GM18951 (cell line): ENCODE measurements around the gene CD244.

ENCODE experiments used
- POLR2A ChIP-seq: IDR thresholded peaks from 4 replicates; pipeline ENCODE4 v1.6.1; 2011; ENCODE audit warnings: mild to moderate bottlenecking; ENCODE audit not compliant: insufficient read length, insufficient read depth; ENCODE audit errors: extremely low read depth
- in situ Hi-C: fragments of 300-500 bp; cut with MboI; formaldehyde crosslinking; loops from one replicate; pipeline ENCODE4 v1.12.0; 2022; ENCODE audit warnings: low sequenced_read_pairs, mixed read lengths, inconsistent platforms; ENCODE audit not compliant: unreplicated experiment

Gene CD244

GRCh38 chr1:160827418-160827817 lies 35.3 kb downstream of the CD244 start:
- in situ Hi-C loops, result no loop called here
- TF ChIP-seq POLR2A, result no peak

GRCh38 chr1:160826546-160826945 lies 36.1 kb downstream of the CD244 start:
- no peak for TF ChIP-seq POLR2A
- in situ Hi-C loops, result no loop called here

GRCh38 chr1:160823296-160823695 lies 39.4 kb downstream of the CD244 start:
- in situ Hi-C loops, result no loop called here

GRCh38 chr1:160821627-160822026 lies 41.1 kb downstream of the CD244 start:
- in situ Hi-C loops, result no loop called here
- no peak for TF ChIP-seq POLR2A

More at GRCh38 chr1:160823296-160823695, 39.4 kb downstream of the CD244 start:
- TF ChIP-seq POLR2A, result no peak

GRCh38 chr1:160819186-160819585 lies 43.5 kb downstream of the CD244 start:
- in situ Hi-C loops, result no loop called here
- no peak for TF ChIP-seq POLR2A

- in situ Hi-C loops, result no loop called here
Observed at GRCh38 chr1:160818207-160818937, 44.3 kb downstream of the CD244 start.

GRCh38 chr1:160814856-160815255 lies 47.8 kb downstream of the CD244 start:
- TF ChIP-seq POLR2A, result no peak

More at GRCh38 chr1:160818207-160818937, 44.3 kb downstream of the CD244 start:
- TF ChIP-seq POLR2A, result no peak

GRCh38 chr1:160814316-160814715 lies 48.4 kb downstream of the CD244 start:
- no peak for TF ChIP-seq POLR2A
- in situ Hi-C loops, result no loop called here

More at GRCh38 chr1:160814856-160815255, 47.8 kb downstream of the CD244 start:
- in situ Hi-C loops, result no loop called here

GRCh38 chr1:160813215-160813614 lies 49.5 kb downstream of the CD244 start:
- in situ Hi-C loops, result no loop called here
- no peak for TF ChIP-seq POLR2A

- no peak for TF ChIP-seq POLR2A
- in situ Hi-C loops, result no loop called here
Observed at GRCh38 chr1:160811147-160811546, 51.5 kb downstream of the CD244 start.

- in situ Hi-C loops, result no loop called here
- TF ChIP-seq POLR2A, result no peak
Observed at GRCh38 chr1:160810486-160810885, 52.2 kb downstream of the CD244 start.

- in situ Hi-C loops, result no loop called here
- no peak for TF ChIP-seq POLR2A
Observed at GRCh38 chr1:160808289-160808688, 54.4 kb downstream of the CD244 start.

- in situ Hi-C loops, result no loop called here
Observed at GRCh38 chr1:160807738-160808137, 54.9 kb downstream of the CD244 start.

GRCh38 chr1:160807247-160807646 lies 55.4 kb downstream of the CD244 start:
- no peak for TF ChIP-seq POLR2A
- in situ Hi-C loops, result no loop called here

More at GRCh38 chr1:160807738-160808137, 54.9 kb downstream of the CD244 start:
- no peak for TF ChIP-seq POLR2A
